ENCODE results near the gene UBAP2.

GRCh38 chr9:33914887-33915628 is 133.6 kb downstream of the UBAP2 start:
- TF ChIP-seq POLR2AphosphoS5 (IDR thresholded peaks at IDR 0.05; ENCODE audit: insufficient read depth in 1 of 2, low read depth in 1 of 2) (no peak), POLR2A (IDR thresholded peaks at IDR 0.05) (no peak)
- TF ChIP-seq, protein P1, sequence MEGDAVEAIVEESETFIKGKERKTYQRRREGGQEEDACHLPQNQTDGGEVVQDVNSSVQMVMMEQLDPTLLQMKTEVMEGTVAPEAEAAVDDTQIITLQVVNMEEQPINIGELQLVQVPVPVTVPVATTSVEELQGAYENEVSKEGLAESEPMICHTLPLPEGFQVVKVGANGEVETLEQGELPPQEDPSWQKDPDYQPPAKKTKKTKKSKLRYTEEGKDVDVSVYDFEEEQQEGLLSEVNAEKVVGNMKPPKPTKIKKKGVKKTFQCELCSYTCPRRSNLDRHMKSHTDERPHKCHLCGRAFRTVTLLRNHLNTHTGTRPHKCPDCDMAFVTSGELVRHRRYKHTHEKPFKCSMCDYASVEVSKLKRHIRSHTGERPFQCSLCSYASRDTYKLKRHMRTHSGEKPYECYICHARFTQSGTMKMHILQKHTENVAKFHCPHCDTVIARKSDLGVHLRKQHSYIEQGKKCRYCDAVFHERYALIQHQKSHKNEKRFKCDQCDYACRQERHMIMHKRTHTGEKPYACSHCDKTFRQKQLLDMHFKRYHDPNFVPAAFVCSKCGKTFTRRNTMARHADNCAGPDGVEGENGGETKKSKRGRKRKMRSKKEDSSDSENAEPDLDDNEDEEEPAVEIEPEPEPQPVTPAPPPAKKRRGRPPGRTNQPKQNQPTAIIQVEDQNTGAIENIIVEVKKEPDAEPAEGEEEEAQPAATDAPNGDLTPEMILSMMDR (IDR thresholded peaks at IDR 0.05) = no peak
